Lower leg skin (tissue), 3 donors: Measurements from ENCODE around the gene LYPD4.

ENCODE experiments used
- CTCF ChIP-seq, 3 donors: fragments of 450-650 bp; IDR thresholded peaks; one replicate each; pipeline ENCODE4 v1.5.1; 2016; ENCODE audit warnings: antibody characterized with exemption in 3 of 3, mild to moderate bottlenecking in 3 of 3, moderate library complexity in 2 of 3
- POLR2A ChIP-seq, 2 donors: fragments of 450-650 bp; IDR thresholded peaks; one replicate each; pipeline ENCODE4 v1.6.1; 2016 to 2017; ENCODE audit warnings: antibody characterized with exemption in 2 of 2, mild to moderate bottlenecking in 1 of 2, moderate library complexity in 1 of 2

- TF ChIP-seq POLR2A (IDR thresholded peaks at IDR 0.05) = no peak
- TF ChIP-seq CTCF (IDR thresholded peaks at IDR 0.05) = no peak
Measured at GRCh38 chr19:41813911-41814310, 30.6 kb downstream of the LYPD4 start.
